Forelimb muscle (tissue), 1 donor: Measurements from ENCODE around the gene UPP1. TPM values are rescaled to one million over a fixed set of nuclear protein-coding genes. Genes with fewer than 3 reads are reported as not detected.

ENCODE experiments used
- polyA plus RNA-seq: library from polyadenylated mRNA; unstranded; fragments of 120-200 nt; gene quantifications from one replicate; pipeline ENCODE4 v1.2.1, GENCODE V29; 2013; ENCODE audit not compliant: insufficient read length

UPP1 gene
- polyA plus RNA-seq, 1 donor: 2.4 TPM

Other genes with a start within 250 kb of the UPP1 start
- gene PKD1L1, start 140.8 kb upstream of the UPP1 start, polyA plus RNA-seq: 1.2 TPM
- gene HUS1, start 109.7 kb upstream of the UPP1 start, polyA plus RNA-seq: 18.7 TPM
- gene SUN3, start 60.2 kb upstream of the UPP1 start, polyA plus RNA-seq: not detected
- 0.06 TPM for gene C7orf57, start 53.7 kb upstream of the UPP1 start, polyA plus RNA-seq
- gene ABCA13, start 82.2 kb downstream of the UPP1 start, polyA plus RNA-seq: 0.06 TPM